ENCODE data around the gene MAPKAP1. TPM values are rescaled to one million over a fixed set of nuclear protein-coding genes. Genes with fewer than 3 reads are reported as not detected.

MAPKAP1 gene
- total RNA-seq, 1 donor from 2014 or later, result 49.6 TPM

- intact Hi-C loops (cut with DNase I), result no loop called here
- H3K4me3 ChIP-seq, result no peak overlapping the region
- H3K36me3 ChIP-seq, result no peaks in the 10 kb centered on the region
- no peaks in the 10 kb centered on the region for H3K4me1 ChIP-seq
- DNase-seq (ENCODE audit: low spot score in 2 of 2), result no peak
- H3K27ac ChIP-seq, result no peak overlapping the region
- TF ChIP-seq CTCF (IDR thresholded peaks at IDR 0.05), result no peak
- no peaks in the 10 kb centered on the region for H3K27me3 ChIP-seq
- H3K9me3 ChIP-seq, result no peaks in the 10 kb centered on the region
These were observed 54.8 kb downstream of the MAPKAP1 start for GRCh38 chr9:125652233-125652594.

GRCh38 chr9:125651576-125652232, 55.3 kb downstream of the MAPKAP1 start:
- Histone ChIP-seq H3K27me3 (no peaks in the 10 kb centered on the region), H3K4me3 (no peak overlapping the region), H3K27ac (no peak overlapping the region), H3K4me1 (no peaks in the 10 kb centered on the region), H3K36me3 (no peaks in the 10 kb centered on the region), H3K9me3 (no peaks in the 10 kb centered on the region)
- intact Hi-C loops (cut with DNase I), result no loop called here
- no peak for TF ChIP-seq CTCF (IDR thresholded peaks at IDR 0.05)
- no peak for DNase-seq (ENCODE audit: low spot score in 2 of 2)

- H3K36me3 ChIP-seq, result no peaks in the 10 kb centered on the region
- H3K27ac ChIP-seq, result no peak overlapping the region
- no peak for TF ChIP-seq CTCF (IDR thresholded peaks at IDR 0.05)
- H3K9me3 ChIP-seq, result no peaks in the 10 kb centered on the region
- H3K27me3 ChIP-seq, result no peaks in the 10 kb centered on the region
- H3K4me1 ChIP-seq, result no peaks in the 10 kb centered on the region
- H3K4me3 ChIP-seq, result no peak overlapping the region
- no peak for DNase-seq (ENCODE audit: low spot score in 2 of 2)
- intact Hi-C loops (cut with DNase I), result no loop called here
These were observed 56.7 kb downstream of the MAPKAP1 start for GRCh38 chr9:125650271-125650737.

- Histone ChIP-seq H3K27ac (no peak overlapping the region), H3K4me1 (no peaks in the 10 kb centered on the region)
These were observed 57.2 kb downstream of the MAPKAP1 start for GRCh38 chr9:125649826-125650225.

DNA sequence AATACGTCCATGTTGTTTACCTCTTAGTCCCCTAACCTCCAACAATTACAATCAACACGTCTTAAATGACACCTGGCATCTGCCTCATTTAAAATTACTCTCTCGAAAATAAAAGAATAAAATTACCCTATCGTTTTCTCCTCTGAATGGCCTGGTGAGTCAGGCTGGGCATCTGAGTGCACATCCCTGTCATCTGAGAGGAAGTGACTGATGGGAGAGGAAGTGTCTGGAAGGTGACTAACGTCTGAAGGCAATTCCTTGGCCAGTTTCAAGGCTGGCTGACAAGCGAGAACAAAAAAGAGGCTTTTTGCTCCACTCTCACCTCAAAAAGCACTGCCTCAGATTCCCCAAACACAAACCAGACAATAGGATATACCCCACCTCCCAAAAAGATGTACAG, 57.7 kb downstream of the MAPKAP1 start:
- Histone ChIP-seq H3K27me3 (no peaks in the 10 kb centered on the region), H3K4me3 (no peak overlapping the region), H3K27ac (no peak overlapping the region), H3K36me3 (no peaks in the 10 kb centered on the region), H3K9me3 (no peaks in the 10 kb centered on the region), H3K4me1 (no peaks in the 10 kb centered on the region)
- no peak for TF ChIP-seq CTCF (IDR thresholded peaks at IDR 0.05)
- peak; percentile 14 to 69 for DNase-seq (ENCODE audit: low spot score in 2 of 2)
- intact Hi-C loops (cut with DNase I), result no loop called here

More at GRCh38 chr9:125649826-125650225, 57.2 kb downstream of the MAPKAP1 start:
- Histone ChIP-seq H3K9me3 (no peaks in the 10 kb centered on the region), H3K27me3 (no peaks in the 10 kb centered on the region), H3K4me3 (no peak overlapping the region), H3K36me3 (no peaks in the 10 kb centered on the region)
- DNase-seq (ENCODE audit: low spot score in 2 of 2), result no peak
- intact Hi-C loops (cut with DNase I), result no loop called here
- no peak for TF ChIP-seq CTCF (IDR thresholded peaks at IDR 0.05)

DNA sequence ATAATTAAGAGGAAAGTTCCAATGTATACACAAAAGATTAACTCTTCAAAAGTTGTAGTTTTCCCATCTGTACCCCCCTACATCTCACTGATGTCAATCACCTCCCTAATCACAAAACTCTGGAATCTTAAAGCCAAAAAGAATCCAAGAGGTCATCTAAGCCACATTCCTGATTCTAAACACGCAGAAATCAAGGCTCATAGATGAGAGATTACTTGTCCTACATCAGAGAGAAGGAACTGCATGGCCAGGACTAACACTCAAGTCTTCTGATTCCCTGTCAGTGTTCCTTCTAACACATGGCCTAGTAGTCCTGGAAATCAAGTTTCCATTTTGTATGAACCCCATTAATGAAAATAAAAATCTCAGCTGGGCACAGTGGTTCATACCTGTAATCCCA, 58.7 kb downstream of the MAPKAP1 start:
- no peak for DNase-seq (ENCODE audit: low spot score in 2 of 2)

More for the DNA sequence above, 58.7 kb downstream of the MAPKAP1 start:
- no peak overlapping the region for H3K4me3 ChIP-seq
- H3K4me1 ChIP-seq, result no peaks in the 10 kb centered on the region
- no peaks in the 10 kb centered on the region for H3K36me3 ChIP-seq
- intact Hi-C loops (cut with DNase I), result no loop called here
- H3K27ac ChIP-seq, result no peak overlapping the region
- no peaks in the 10 kb centered on the region for H3K9me3 ChIP-seq
- no peak for TF ChIP-seq CTCF (IDR thresholded peaks at IDR 0.05)
- H3K27me3 ChIP-seq, result no peaks in the 10 kb centered on the region

Data from ascending aorta (tissue), 2 donors.